IMR-90 (cell line): Measurements from ENCODE around the gene TRAPPC3L. TPM values are rescaled to one million over a fixed set of nuclear protein-coding genes. Genes with fewer than 3 reads are reported as not detected.
A peak's percentile ranks its signal among the peaks of the same experiment; 100 is the strongest.

Source experiments
- ATAC-seq: fragments of 200-7000 bp; cut with Tn5 transposase; 2 replicates; pipeline ENCODE4 v1.9.1; 2020; ENCODE audit warnings: low read depth, mild to moderate bottlenecking, moderate library complexity
- BruUV-seq: library from RNA; stranded (reverse); fragments of 400-500 nt; replicated peaks from 2 replicates; lab custom pipeline; 2021; lab: Mats Ljungman, UMichigan
- CTCF ChIA-PET: fragments of 300-600 bp; formaldehyde crosslinking; extraction: SDS; loops from one replicate; lab custom pipeline; 2021; ENCODE audit warnings: antibody characterized with exemption; lab: Yijun Ruan, JAX
- POLR2A ChIA-PET: fragments of 300-600 bp; sonication (Branson Sonifier 250); formaldehyde crosslinking; loops from one replicate; lab custom pipeline; 2022; ENCODE audit warnings: antibody characterized with exemption; ENCODE audit not compliant: unreplicated experiment; lab: Charles Lee
- DNase-seq: peaks from one replicate; pipeline ENCODE4 v3.0.0; 2013
- H2AFZ ChIP-seq: replicated peaks from 2 replicates; pipeline ENCODE3; 2013; ENCODE audit warnings: low read length, mild to moderate bottlenecking; ENCODE audit not compliant: poor library complexity
- H2AK5ac ChIP-seq: 2 replicates; pipeline ENCODE4 v1.6.1; 2013; ENCODE audit warnings: low read depth, low read length, inconsistent platforms
- H2AK9ac ChIP-seq: replicated peaks from 2 replicates; pipeline ENCODE3; 2013; ENCODE audit warnings: mild to moderate bottlenecking, low read depth, low read length, moderate library complexity; ENCODE audit not compliant: poor library complexity
- H2BK120ac ChIP-seq: 2 replicates; pipeline ENCODE4 v1.6.1; 2013; ENCODE audit warnings: low read depth, low read length, inconsistent platforms
- H2BK15ac ChIP-seq: 3 replicates; pipeline ENCODE4 v1.6.1; 2013; ENCODE audit warnings: low read depth, low read length, inconsistent platforms
- H2BK20ac ChIP-seq: 2 replicates; pipeline ENCODE4 v1.6.1; 2013; ENCODE audit warnings: low read depth, mild to moderate bottlenecking, inconsistent platforms, low read length, moderate library complexity
- H2BK5ac ChIP-seq: 2 replicates; pipeline ENCODE4 v1.6.1; 2013; ENCODE audit warnings: mild to moderate bottlenecking, low read depth, low read length, inconsistent platforms; ENCODE audit not compliant: poor library complexity, severe bottlenecking
- H3K14ac ChIP-seq: replicated peaks from 2 replicates; pipeline ENCODE4 v1.6.1; 2013; ENCODE audit warnings: low read depth, low read length, inconsistent platforms
- H3K18ac ChIP-seq: 2 replicates; pipeline ENCODE4 v1.6.1; 2013; ENCODE audit warnings: low read depth, low read length, control low read depth
- H3K23ac ChIP-seq: 2 replicates; pipeline ENCODE4 v1.6.1; 2013; ENCODE audit warnings: low read depth, low read length, inconsistent platforms
- H3K27ac ChIP-seq: 2 replicates; pipeline ENCODE4 v1.5.1; 2013; ENCODE audit warnings: mild to moderate bottlenecking, control low read depth, low read length; ENCODE audit not compliant: insufficient read depth
- H3K27me3 ChIP-seq: 2 replicates; pipeline ENCODE4 v1.6.1; 2013; ENCODE audit warnings: low read length; ENCODE audit not compliant: control insufficient read depth, insufficient read depth
- H3K36me3 ChIP-seq: 2 replicates; pipeline ENCODE4 v1.6.1; 2013; ENCODE audit warnings: low read length, mixed read lengths; ENCODE audit not compliant: control insufficient read depth, insufficient read depth
- H3K4ac ChIP-seq: 2 replicates; pipeline ENCODE4 v1.6.1; 2013; ENCODE audit warnings: low read depth, low read length, inconsistent platforms
- H3K4me1 ChIP-seq: 2 replicates; pipeline ENCODE4 v1.6.1; 2013; ENCODE audit warnings: low read length, mixed read lengths; ENCODE audit not compliant: control insufficient read depth, insufficient read depth
- H3K4me2 ChIP-seq: 2 replicates; pipeline ENCODE4 v1.6.1; 2013; ENCODE audit warnings: low read depth, mild to moderate bottlenecking, control low read depth, low read length, moderate library complexity
- H3K4me3 ChIP-seq: 2 replicates; pipeline ENCODE4 v1.5.1; 2013; ENCODE audit warnings: low read depth, mild to moderate bottlenecking, control low read depth, low read length, moderate library complexity; ENCODE audit not compliant: insufficient read depth
- H3K56ac ChIP-seq: 2 replicates; pipeline ENCODE4 v1.6.1; 2013; ENCODE audit warnings: low read length, inconsistent platforms; ENCODE audit not compliant: insufficient read depth; ENCODE audit errors: extremely low read depth
- H3K79me1 ChIP-seq, 2 experiments: 2 replicates each; pipeline ENCODE4 v1.6.1; 2013; ENCODE audit warnings: low read length in 2 of 2, inconsistent platforms in 1 of 2, low read depth in 1 of 2
- H3K9ac ChIP-seq: 2 replicates; pipeline ENCODE4 v1.6.1; 2013; ENCODE audit warnings: low read depth, low read length, control low read depth
- H3K9me1 ChIP-seq: 2 replicates; pipeline ENCODE4 v1.6.1; 2013; ENCODE audit warnings: low read length, inconsistent platforms; ENCODE audit not compliant: insufficient read depth
- H3K9me3 ChIP-seq: 2 replicates; pipeline ENCODE4 v1.6.1; 2013; ENCODE audit warnings: low read length; ENCODE audit not compliant: control insufficient read depth, insufficient read depth
- H4K20me1 ChIP-seq: 2 replicates; pipeline ENCODE4 v1.6.1; 2013; ENCODE audit warnings: low read length, inconsistent platforms; ENCODE audit not compliant: insufficient read depth
- H4K5ac ChIP-seq: 2 replicates; pipeline ENCODE4 v1.6.1; 2013; ENCODE audit warnings: mild to moderate bottlenecking, low read depth, low read length, control low read depth
- H4K8ac ChIP-seq, 2 experiments: 2 replicates each; pipeline ENCODE4 v1.6.1; 2013; ENCODE audit warnings: low read depth in 2 of 2, low read length in 2 of 2, control low read depth in 1 of 2, inconsistent platforms in 1 of 2
- H4K91ac ChIP-seq: 2 replicates; pipeline ENCODE4 v1.6.1; 2013; ENCODE audit warnings: low read depth, low read length, inconsistent platforms; ENCODE audit not compliant: insufficient read depth
- CEBPB ChIP-seq: IDR thresholded peaks from 2 replicates; pipeline ENCODE4 v1.6.1; 2012; ENCODE audit warnings: low read depth, low read length, improper control_type of control experiment
- CHD1 ChIP-seq: IDR thresholded peaks from 2 replicates; pipeline ENCODE4 v1.6.1; 2012; ENCODE audit warnings: low read depth, low read length, improper control_type of control experiment
- CTCF ChIP-seq: conservative IDR thresholded peaks from 2 replicates; pipeline ENCODE4 v1.5.1; 2012; ENCODE audit warnings: mild to moderate bottlenecking, low read depth, low read length, improper control_type of control experiment
- ELK1 ChIP-seq: fragments of 150-350 bp; IDR thresholded peaks from 2 replicates; pipeline ENCODE4 v1.6.1; 2016; ENCODE audit warnings: low read depth, mild to moderate bottlenecking, low read length, moderate library complexity, borderline replicate concordance
- MAFK ChIP-seq: IDR thresholded peaks from 2 replicates; pipeline ENCODE4 v1.6.1; 2012; ENCODE audit warnings: low read depth, low read length, improper control_type of control experiment
- MXI1 ChIP-seq: IDR thresholded peaks from 2 replicates; pipeline ENCODE4 v1.6.1; 2012; ENCODE audit warnings: low read depth, mild to moderate bottlenecking, low read length, moderate library complexity, borderline replicate concordance
- POLR2A ChIP-seq: IDR thresholded peaks from 2 replicates; pipeline ENCODE4 v1.6.1; 2012; ENCODE audit warnings: mild to moderate bottlenecking, low read depth, low read length
- RAD21 ChIP-seq: IDR thresholded peaks from 2 replicates; pipeline ENCODE4 v1.6.1; 2012; ENCODE audit warnings: low read length, improper control_type of control experiment
- RFX5 ChIP-seq: IDR thresholded peaks from 2 replicates; pipeline ENCODE4 v1.8.0; 2012; ENCODE audit warnings: low read depth, mild to moderate bottlenecking, low read length, moderate library complexity
- SMC3 ChIP-seq: fragments of 150-350 bp; IDR thresholded peaks from 2 replicates; pipeline ENCODE4 v1.6.1; 2016; ENCODE audit warnings: low read depth, mild to moderate bottlenecking, antibody characterized with exemption, low read length, moderate library complexity
- USF2 ChIP-seq: fragments of 150-350 bp; IDR thresholded peaks from 2 replicates; pipeline ENCODE4 v1.6.1; 2017; ENCODE audit warnings: mild to moderate bottlenecking, antibody characterized with exemption, low read length, low read depth
- WGBS, 2 experiments: methylation state at CpG; one replicate each; pipeline versions ENCODE4 v1.1.5 to v1.1.7; 2013; ENCODE audit warnings: missing lambda C conversion rate in 2 of 2; ENCODE audit not compliant: insufficient read length in 1 of 2; ENCODE audit errors: extremely low coverage in 2 of 2; 5-methylcytosine and 5-hydroxymethylcytosine counted together
- dilution Hi-C: fragments of 300-500 bp; cut with HindIII; formaldehyde crosslinking; loops from one replicate; pipeline ENCODE4 v1.14.3; 2018; ENCODE audit warnings: low sequenced_read_pairs; ENCODE audit not compliant: unreplicated experiment
- in situ Hi-C: fragments of 300-500 bp; cut with MboI; formaldehyde crosslinking; loops from 3 replicates; pipeline ENCODE4 v1.14.3; 2019; ENCODE audit warnings: low sequenced_read_pairs, inconsistent platforms, mixed read lengths
- intact Hi-C: fragments of 100-400 bp; cut with micrococcal nuclease; formaldehyde crosslinking; loops from 2 replicates; pipeline ENCODE4 v1.10.0; 2022
- polyA plus RNA-seq, 3 experiments: library from polyadenylated mRNA; depleted of rRNA; stranded (reverse); fragments of >200 nt; gene quantifications; 2 replicates each; pipeline ENCODE4 v1.2.3, GENCODE V29; 2012; ENCODE audit warnings: low replicate concordance in 1 of 3
- total RNA-seq: library from RNA; depleted of rRNA; stranded (reverse); fragments of >200 nt; gene quantifications from 2 replicates; pipeline ENCODE4 v1.2.3, GENCODE V29; 2012

The TRAPPC3L gene
- total and polyA plus RNA-seq, 2 of the 4 experiments (the other 2 are of a cell fraction) = 0.03 TPM; not detected in 1

GRCh38 chr6:116568821-116569755 is 23.6 kb upstream of the TRAPPC3L start:
- no peaks in the 10 kb centered on the region for H3K27me3 ChIP-seq
- ChIA-PET POLR2A (no interaction called here), CTCF (interaction anchor here (0.6 to 0.8 kb wide), 2 partner anchors 136 to 369 kb away, joined by 3 to 4 read pairs; no protein-coding TSS in a partner anchor)
- H3K79me1 ChIP-seq = peaks cover 8 to 31% of the 10 kb centered on the region in 2 experiments
- H3K56ac ChIP-seq = no peak overlapping the region
- H4K5ac ChIP-seq = no peak overlapping the region
- intact Hi-C loops = no loop called here
- no peak overlapping the region for H3K18ac ChIP-seq
- no peak overlapping the region for H3K4ac ChIP-seq
- no peak overlapping the region for H2BK120ac ChIP-seq
- TF ChIP-seq ELK1 = no peak
- no peak for TF ChIP-seq RFX5
- no peak for TF ChIP-seq RAD21
- TF ChIP-seq CTCF = no peak
- no peak for TF ChIP-seq MAFK
- no peak for TF ChIP-seq POLR2A
- TF ChIP-seq MXI1 = no peak
- TF ChIP-seq CHD1 = no peak
- no peak for TF ChIP-seq SMC3
- TF ChIP-seq CEBPB = no peak
- no peak for TF ChIP-seq USF2
- H2BK15ac ChIP-seq = no peak overlapping the region
- no peak overlapping the region for H4K8ac ChIP-seq
- no TSS peak for BruUV-seq
- peaks cover 3% of the 10 kb centered on the region; the same call in 1 of the 2 replicates for H3K9me1 ChIP-seq
- H2BK5ac ChIP-seq = peak overlapping the region; percentile 3
- no CpG with 5 or more reads among the region's 7 CpGs for WGBS, 2 experiments
- no peaks in the 10 kb centered on the region for H3K9me3 ChIP-seq
- H3K4me1 ChIP-seq = peaks cover 6% of the 10 kb centered on the region
- H2AK9ac ChIP-seq = no peak overlapping the region
- H4K20me1 ChIP-seq = peaks cover 3% of the 10 kb centered on the region; the same call in 1 of the 2 replicates
- no peak overlapping the region for H3K9ac ChIP-seq
- H2BK20ac ChIP-seq = no peak overlapping the region
- no peak overlapping the region for H3K14ac ChIP-seq
- no peak overlapping the region for H3K23ac ChIP-seq
- dilution Hi-C loops = no loop called here
- H4K91ac ChIP-seq = no peak overlapping the region
- no peak overlapping the region for H3K27ac ChIP-seq
- no peak overlapping the region for H3K4me3 ChIP-seq
- DNase-seq (no peak), ATAC-seq (no peak)
- H3K4me2 ChIP-seq = no peak overlapping the region
- H2AK5ac ChIP-seq = no peak overlapping the region
- H2AFZ ChIP-seq = no peak overlapping the region
- in situ Hi-C loops = no loop called here
- no peaks in the 10 kb centered on the region for H3K36me3 ChIP-seq
